ENCODE results near the gene IFITM5. TPM values are rescaled to one million over a fixed set of nuclear protein-coding genes. Genes with fewer than 3 reads are reported as not detected.

IFITM5 gene
- total and polyA plus RNA-seq, 2 of the 8 experiments (the other 6 are each of a cell fraction or from before 2014, with no cell fraction given): not detected

GRCh38 chr11:296171-297050, 2.9 kb downstream of the IFITM5 start:
- H3K23ac ChIP-seq (ENCODE audit: insufficient read length): no peak overlapping the region
- H3K36me3 ChIP-seq (ENCODE audit: control insufficient read depth in 2 of 4, insufficient read depth in 4 of 4, low read length in 3 of 4): peaks cover 3 to 30% (median 15%) of the 10 kb centered on the region in 4 experiments; a peak in 6 of 8 replicates
- H3K79me1 ChIP-seq (ENCODE audit: low read depth, low read length): no peaks in the 10 kb centered on the region
- no peak overlapping the region for H3K14ac ChIP-seq (ENCODE audit: insufficient read length)
- no peak overlapping the region for H3K4me2 ChIP-seq (ENCODE audit: insufficient read depth in 1 of 2, low read depth in 2 of 2, low read length in 2 of 2)
- H3K4me3 ChIP-seq (ENCODE audit: extremely low read depth in 1 of 4, insufficient read depth in 2 of 4, low read depth in 3 of 4, low read length in 4 of 4): no peak overlapping the region
- no peaks in the 10 kb centered on the region for H3K23me2 ChIP-seq (ENCODE audit: low read depth, low read length)
- peaks cover 6 to 27% (median 17%) of the 10 kb centered on the region in 4 experiments for H3K4me1 ChIP-seq (replicated peaks in 1 of 4; ENCODE audit: control insufficient read depth in 3 of 4, insufficient read depth in 4 of 4, low read length in 3 of 4)
- FAIRE-seq (no peak), DNase-seq (ENCODE audit: low read depth in 1 of 2, low spot score in 2 of 2) (no peak)
- H3K9ac ChIP-seq (replicated peaks in 1 of 4; ENCODE audit: extremely low read depth in 1 of 4, low read depth in 3 of 4, low read length in 3 of 4): no peak overlapping the region
- peak overlapping the region; percentile 88; the same call in 1 of the 2 replicates for H2BK15ac ChIP-seq (ENCODE audit: low read length)
- H3K18ac ChIP-seq (ENCODE audit: extremely low read depth, low read length): peak overlapping the region; percentile 60; the same call in 1 of the 2 replicates
- 85% methylated on average over 30 of the region's 35 CpGs; no CpG with 5 or more reads in 1 of the 2 experiments for WGBS, 2 experiments (ENCODE audit: extremely low coverage in 1 of 2, insufficient coverage in 1 of 2, insufficient read length in 1 of 2, insufficient replicate concordance in 2 of 2, low coverage in 1 of 2, low lambda C conversion rate in 2 of 2, missing lambda C conversion rate in 1 of 2)
- POLR2A ChIA-PET (ENCODE audit: partially characterized antibody): interaction anchor here (0.6 to 3.0 kb wide), 4 partner anchors 11 to 233 kb away, joined by 3 to 17 read pairs (median 6); no protein-coding TSS in a partner anchor
- no peak overlapping the region for H3K4ac ChIP-seq (replicated peaks; ENCODE audit: insufficient read length, low read depth, low read length)
- no peak overlapping the region for H2AFZ ChIP-seq (ENCODE audit: low read length)
- no peaks in the 10 kb centered on the region for H3K79me2 ChIP-seq (ENCODE audit: control insufficient read depth in 1 of 2, insufficient read depth in 2 of 2, low read length in 2 of 2)
- H2BK12ac ChIP-seq (ENCODE audit: low read depth, low read length): peak overlapping the region; percentile 39; the same call in 1 of the 2 replicates
- no peak overlapping the region for H2BK20ac ChIP-seq (ENCODE audit: low read length)
- CTCF ChIA-PET (ENCODE audit: partially characterized antibody): interaction anchor here (1.0 to 3.4 kb wide), 4 partner anchors 9 to 67 kb away, joined by 3 to 29 read pairs (median 4); partner anchors contain the start of gene IFITM2
- peak overlapping the region; percentile 30 for H4K91ac ChIP-seq (replicated peaks; ENCODE audit: insufficient read length, low read length)
- H2AK5ac ChIP-seq (ENCODE audit: low read depth, low read length): 0 out of 2 replicates have a peak overlapping the region, but pooled peaks have one; percentile 39
- H4K5ac ChIP-seq (ENCODE audit: insufficient read length, low read depth, low read length): no peak overlapping the region
- H3K56ac ChIP-seq (replicated peaks; ENCODE audit: insufficient read length, low read depth, low read length): no peak overlapping the region
- H3K27ac ChIP-seq (ENCODE audit: low read depth, low read length): no peak overlapping the region
- H4K8ac ChIP-seq (ENCODE audit: extremely low read depth, insufficient read depth, low read length): no peak overlapping the region; the same call in 1 of the 2 replicates
- H2BK5ac ChIP-seq (ENCODE audit: low read depth, low read length): peak overlapping the region; percentile 83; the same call in 1 of the 2 replicates
- no peaks in the 10 kb centered on the region for H4K20me1 ChIP-seq (replicated peaks in 1 of 2; ENCODE audit: control insufficient read depth in 1 of 2, insufficient read depth in 2 of 2, low read length in 2 of 2)
- no peaks in the 10 kb centered on the region for H3K9me3 ChIP-seq (ENCODE audit: insufficient read depth in 2 of 2, low read depth in 1 of 2, low read length in 1 of 2)
- H3K27me3 ChIP-seq (replicated peaks in 1 of 4; ENCODE audit: control insufficient read depth in 3 of 4, extremely low read depth in 1 of 4, insufficient read depth in 3 of 4, low read length in 3 of 4): no peaks in the 10 kb centered on the region
- no peak overlapping the region for H2BK120ac ChIP-seq (replicated peaks; ENCODE audit: low read depth, low read length)
- TF ChIP-seq SUZ12 (IDR thresholded peaks at IDR 0.05; ENCODE audit: low read length): no peak
